ENCODE measurements around the gene ARFIP1.

The ARFIP1 gene

DNA sequence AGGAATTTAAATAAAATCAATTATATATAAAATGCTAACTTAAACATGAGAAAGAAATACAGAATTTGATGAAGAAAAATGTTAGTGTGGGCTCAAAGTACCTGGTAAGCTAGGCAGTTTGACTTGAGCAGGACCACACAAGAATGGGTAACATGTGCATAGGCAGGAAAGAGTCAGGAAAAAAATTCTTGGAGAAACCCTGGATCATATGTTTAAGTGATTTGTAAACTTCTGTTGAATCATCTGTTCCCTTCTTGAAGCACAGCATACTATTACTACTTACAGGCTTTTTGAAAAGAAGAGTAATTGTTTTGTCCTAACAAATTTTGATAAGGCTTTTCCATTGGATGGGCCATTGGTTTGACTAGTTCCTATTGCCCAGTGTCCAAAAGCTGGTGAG, 118.9 kb downstream of the ARFIP1 start:
- DNase-seq (ENCODE audit: low read depth), result no peak
- no peak overlapping the region for H3K4me3 ChIP-seq (ENCODE audit: low read depth, low read length)
- TF ChIP-seq, protein P1, sequence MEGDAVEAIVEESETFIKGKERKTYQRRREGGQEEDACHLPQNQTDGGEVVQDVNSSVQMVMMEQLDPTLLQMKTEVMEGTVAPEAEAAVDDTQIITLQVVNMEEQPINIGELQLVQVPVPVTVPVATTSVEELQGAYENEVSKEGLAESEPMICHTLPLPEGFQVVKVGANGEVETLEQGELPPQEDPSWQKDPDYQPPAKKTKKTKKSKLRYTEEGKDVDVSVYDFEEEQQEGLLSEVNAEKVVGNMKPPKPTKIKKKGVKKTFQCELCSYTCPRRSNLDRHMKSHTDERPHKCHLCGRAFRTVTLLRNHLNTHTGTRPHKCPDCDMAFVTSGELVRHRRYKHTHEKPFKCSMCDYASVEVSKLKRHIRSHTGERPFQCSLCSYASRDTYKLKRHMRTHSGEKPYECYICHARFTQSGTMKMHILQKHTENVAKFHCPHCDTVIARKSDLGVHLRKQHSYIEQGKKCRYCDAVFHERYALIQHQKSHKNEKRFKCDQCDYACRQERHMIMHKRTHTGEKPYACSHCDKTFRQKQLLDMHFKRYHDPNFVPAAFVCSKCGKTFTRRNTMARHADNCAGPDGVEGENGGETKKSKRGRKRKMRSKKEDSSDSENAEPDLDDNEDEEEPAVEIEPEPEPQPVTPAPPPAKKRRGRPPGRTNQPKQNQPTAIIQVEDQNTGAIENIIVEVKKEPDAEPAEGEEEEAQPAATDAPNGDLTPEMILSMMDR (IDR thresholded peaks at IDR 0.05; ENCODE audit: insufficient read depth, low read depth, low read length, missing control alignments), result no peak

DNA sequence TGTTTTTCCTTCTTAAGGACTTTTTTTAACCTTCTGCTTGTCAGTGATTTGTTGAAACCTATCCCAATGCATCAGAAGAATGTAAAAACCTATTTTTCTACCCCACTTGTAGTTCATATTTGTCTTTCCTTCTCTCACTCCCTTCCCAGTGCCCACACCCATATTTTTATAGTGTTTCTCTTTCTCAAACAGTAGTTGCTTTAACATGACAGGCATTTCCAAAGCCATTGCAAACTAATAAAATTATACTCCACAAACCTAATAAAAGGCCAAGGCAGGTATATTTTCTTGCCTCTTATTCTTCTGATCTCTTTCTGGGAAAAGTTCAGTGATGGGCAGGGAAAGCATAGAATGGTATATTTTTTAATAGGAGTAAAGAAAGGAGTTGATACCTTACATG, 120.6 kb downstream of the ARFIP1 start:
- H3K4me3 ChIP-seq (ENCODE audit: low read depth, low read length), result no peak overlapping the region
- TF ChIP-seq, protein P1 (IDR thresholded peaks at IDR 0.05; ENCODE audit: insufficient read depth, low read depth, low read length, missing control alignments), result no peak

DNA sequence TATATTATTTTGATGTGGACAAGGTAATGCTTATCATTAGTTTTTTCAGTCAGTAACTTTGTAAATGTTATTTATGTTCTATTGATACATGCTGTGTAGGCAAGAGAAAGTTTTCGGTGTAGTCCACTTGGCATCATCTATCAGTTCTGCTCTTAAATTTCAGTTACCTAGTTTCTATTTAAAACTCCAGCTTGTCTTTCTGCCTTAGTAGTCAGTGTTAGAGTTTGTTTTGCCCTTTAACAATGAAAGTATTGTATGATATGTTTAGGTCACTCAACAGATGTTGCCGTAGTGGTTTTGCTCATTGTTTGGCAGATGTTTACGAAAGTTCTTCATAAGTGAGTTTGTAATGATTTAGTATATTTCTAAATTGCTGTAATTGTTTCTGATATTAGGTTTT, 121.5 kb downstream of the ARFIP1 start:
- TF ChIP-seq, protein P1 (IDR thresholded peaks at IDR 0.05; ENCODE audit: insufficient read depth, low read depth, low read length, missing control alignments), result no peak
- DNase-seq (ENCODE audit: low read depth), result no peak
- no peak overlapping the region for H3K4me3 ChIP-seq (ENCODE audit: low read depth, low read length)

More for the DNA sequence above, 120.6 kb downstream of the ARFIP1 start:
- no peak for DNase-seq (ENCODE audit: low read depth)

DNA sequence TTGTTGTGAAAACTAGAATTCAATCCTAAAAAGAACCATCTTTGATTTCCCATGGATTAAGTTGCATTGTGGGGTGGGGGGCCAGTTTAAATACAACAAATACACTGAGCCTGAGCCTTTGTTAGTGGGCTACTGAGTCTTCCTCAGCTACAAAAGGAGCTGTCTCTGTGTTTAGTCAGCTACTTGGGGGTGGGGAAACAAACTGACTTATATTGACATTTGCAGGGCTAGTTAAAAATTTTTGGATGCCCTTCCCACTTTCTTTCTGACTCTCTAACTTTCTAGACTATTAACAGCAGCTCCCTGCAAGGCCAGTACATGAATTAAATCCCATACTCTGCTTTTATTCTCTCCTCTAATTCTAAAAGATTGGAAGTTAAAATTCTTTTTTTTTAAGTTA, 123.9 kb downstream of the ARFIP1 start:
- H3K4me3 ChIP-seq (ENCODE audit: low read depth, low read length), result no peak overlapping the region
- TF ChIP-seq, protein P1 (IDR thresholded peaks at IDR 0.05; ENCODE audit: insufficient read depth, low read depth, low read length, missing control alignments), result no peak
- DNase-seq (ENCODE audit: low read depth), result no peak

DNA sequence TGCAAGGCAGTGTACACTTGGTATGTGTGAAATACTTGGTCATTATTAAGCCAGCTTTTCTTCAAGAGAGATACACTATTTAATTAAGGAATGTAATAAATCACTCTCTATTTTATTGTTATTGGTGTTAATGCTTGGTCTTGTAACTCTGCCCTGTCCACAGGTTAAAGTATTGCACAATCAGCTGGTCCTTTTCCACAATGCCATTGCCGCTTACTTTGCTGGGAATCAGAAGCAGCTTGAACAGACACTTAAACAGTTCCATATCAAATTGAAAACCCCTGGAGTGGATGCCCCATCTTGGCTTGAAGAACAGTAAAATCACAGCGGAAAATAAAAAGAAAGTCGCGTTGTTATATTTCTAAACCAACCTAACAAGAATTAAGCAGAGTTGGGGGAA, 130.1 kb downstream of the ARFIP1 start:
- no peak for DNase-seq (ENCODE audit: low read depth)
- no peak overlapping the region for H3K4me3 ChIP-seq (ENCODE audit: low read depth, low read length)
- TF ChIP-seq, protein P1 (IDR thresholded peaks at IDR 0.05; ENCODE audit: insufficient read depth, low read depth, low read length, missing control alignments), result no peak

DNA sequence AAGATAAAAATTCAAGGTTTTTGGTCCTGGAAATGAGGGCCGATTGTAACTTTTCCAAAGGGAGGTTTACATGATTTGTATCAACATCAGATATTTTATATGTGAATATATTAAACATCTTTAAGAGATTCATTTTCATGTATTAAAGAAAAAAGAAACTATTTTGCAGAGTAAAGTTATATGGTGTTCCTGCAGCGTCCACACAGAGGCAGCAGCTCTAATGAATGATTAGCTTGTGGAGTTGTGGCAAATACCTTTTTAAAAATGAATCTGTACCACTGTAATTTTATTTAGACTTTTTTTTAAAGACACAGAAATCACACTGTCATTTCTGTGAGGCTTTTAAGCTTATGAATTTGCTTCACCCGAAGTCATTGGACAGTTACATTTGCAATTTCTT, 130.8 kb downstream of the ARFIP1 start:
- no peak for DNase-seq (ENCODE audit: low read depth)
- TF ChIP-seq, protein P1 (IDR thresholded peaks at IDR 0.05; ENCODE audit: insufficient read depth, low read depth, low read length, missing control alignments), result no peak
- no peak overlapping the region for H3K4me3 ChIP-seq (ENCODE audit: low read depth, low read length)

DNA sequence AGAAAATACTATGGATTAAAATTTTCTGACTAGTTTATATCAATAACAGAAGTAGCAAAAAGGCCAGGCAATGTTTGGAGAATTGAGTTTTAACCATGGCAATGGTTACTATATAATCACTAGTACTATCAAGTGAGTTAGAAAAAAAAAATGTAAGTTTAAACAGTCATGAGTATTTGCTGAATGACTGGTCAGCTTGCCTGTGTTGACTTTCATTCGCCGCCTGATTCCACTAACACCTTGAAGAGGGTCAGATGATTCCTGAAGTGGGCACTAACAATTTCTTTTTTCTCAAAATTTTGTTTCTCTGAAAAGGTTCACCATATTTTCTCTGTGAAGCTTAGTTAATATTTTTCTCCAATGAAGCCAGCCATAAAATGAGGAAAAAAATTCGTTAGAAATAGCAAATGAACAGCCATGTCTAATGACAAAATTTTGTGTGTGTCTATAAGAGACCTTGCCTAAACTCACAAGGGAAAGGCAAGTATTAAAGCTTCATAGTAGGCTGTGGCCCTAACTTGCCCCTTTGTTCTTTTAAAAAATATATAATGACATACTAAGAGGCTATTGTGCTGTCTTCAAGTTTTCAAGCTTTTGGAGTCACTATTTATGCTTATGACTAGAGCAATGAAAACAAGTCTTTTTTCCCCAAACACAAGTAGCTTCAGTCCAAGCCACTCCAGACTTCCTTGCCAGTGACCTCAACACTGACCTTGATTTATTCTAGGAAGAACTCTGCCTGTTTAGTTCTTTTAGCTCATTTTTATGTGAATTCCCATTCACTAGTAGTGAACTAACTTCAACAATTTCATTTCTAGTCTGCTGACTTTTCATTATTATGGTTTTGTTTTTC, 138.0 kb downstream of the ARFIP1 start:
- no peak for DNase-seq (ENCODE audit: low read depth)
- TF ChIP-seq, protein P1 (IDR thresholded peaks at IDR 0.05; ENCODE audit: insufficient read depth, low read depth, low read length, missing control alignments), result no peak
- H3K4me3 ChIP-seq (ENCODE audit: low read depth, low read length), result no peak overlapping the region

Data from GM12865 (cell line).